GM03348 (cell line): ENCODE results near the gene HCRT.

Experiments
- DNase-seq: peaks from one replicate; pipeline ENCODE4 v3.0.0; 2012; ENCODE audit warnings: low spot score

The HCRT gene

GRCh38 chr17:42136654-42137051 is 48.6 kb downstream of the HCRT start:
- DNase-seq = no peak

- peak; percentile 48 for DNase-seq
These were observed 49.3 kb downstream of the HCRT start for GRCh38 chr17:42135664-42136653.

GRCh38 chr17:42135151-42135550 is 50.1 kb downstream of the HCRT start:
- no peak for DNase-seq
